DMS79 (cell line): ENCODE data around the gene SLCO4A1.
"Not testable (repeated sequence)": the region's sequence is repeated elsewhere in the genome, so short reads cannot be mapped to it uniquely, and the experiment has no call there.

Experiments
- DNase-seq: peaks from one replicate; lab custom pipeline; 2025; lab: John Stamatoyannopoulos, UW

SLCO4A1 gene

DNA sequence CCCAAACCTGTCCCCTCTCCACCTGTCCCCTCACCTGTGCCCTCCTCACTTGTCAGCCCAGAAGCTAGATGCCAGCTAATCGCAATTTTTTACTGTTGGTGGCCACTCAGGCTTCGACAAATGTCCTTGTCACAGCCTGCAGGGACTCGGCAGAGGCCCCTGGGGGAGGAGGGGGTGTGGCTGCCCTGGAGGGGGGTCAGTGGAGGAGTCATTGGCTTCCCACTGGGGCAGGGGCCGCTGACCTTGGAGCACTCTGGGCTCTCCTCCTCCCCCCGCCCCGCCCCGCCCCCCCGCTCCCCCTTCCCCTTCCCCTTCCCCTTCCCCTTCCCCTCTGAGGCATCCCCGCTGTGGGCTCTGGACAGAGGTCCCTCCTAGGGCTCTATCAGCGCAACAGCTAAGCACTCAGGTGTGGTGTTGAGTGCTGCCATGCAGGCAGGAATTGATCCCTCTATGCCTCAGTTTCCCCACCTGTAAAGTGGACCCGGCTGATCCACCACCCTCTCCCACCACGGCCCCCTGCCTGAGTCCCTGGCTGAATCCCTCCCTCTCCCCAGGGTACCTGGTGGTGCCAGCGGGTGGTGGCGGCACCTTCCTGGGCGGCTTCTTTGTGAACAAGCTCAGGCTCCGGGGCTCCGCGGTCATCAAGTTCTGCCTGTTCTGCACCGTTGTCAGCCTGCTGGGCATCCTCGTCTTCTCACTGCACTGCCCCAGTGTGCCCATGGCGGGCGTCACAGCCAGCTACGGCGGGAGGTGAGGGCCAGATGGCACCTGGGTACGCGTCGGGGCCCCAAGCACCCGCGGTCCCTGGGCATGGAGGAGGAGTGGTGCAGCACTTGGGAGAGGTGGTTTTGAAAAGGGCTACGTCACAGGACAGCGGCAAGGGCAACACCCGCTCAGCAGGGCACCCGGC lies 23.8 kb downstream of the SLCO4A1 start:
- DNase-seq: no peak

DNA sequence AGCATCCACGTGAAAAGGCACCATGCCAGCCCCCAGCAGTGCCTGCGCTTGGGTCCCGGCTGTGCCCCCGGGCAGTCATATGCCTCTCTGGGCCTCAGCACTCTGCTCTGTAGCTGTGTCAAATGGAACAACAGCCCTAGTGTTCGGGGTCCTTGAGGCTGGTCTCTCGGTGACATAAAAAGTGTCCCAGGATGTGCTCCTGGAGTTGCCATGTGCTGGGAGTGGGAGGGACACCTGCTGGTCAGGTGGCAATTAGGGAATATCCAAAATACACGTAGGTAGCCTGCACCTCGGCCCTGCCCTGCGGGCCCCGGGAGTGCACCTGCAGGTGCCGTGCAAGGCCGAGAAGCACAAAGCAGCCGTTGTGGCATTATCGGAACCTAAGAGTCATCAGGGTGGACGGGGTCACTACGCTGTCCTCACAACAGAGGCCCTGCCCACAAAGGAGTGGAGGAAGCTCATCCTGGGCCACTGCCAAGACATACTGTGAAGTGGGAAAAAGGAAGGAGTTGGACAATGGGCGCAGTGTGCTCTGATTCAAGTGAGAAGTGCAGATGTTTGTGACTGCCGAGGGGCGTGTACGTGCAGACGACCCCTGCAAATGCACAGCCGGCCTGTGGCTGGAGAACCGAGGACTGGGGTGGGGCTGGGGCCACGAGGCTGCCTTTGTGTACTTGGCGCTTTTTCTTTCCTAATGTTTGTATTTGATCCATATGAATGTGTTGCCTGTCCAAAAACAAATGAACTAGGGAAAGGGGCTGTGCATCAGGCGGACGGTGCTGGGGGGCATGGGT lies 24.6 kb downstream of the SLCO4A1 start:
- DNase-seq: peak; percentile 48

DNA sequence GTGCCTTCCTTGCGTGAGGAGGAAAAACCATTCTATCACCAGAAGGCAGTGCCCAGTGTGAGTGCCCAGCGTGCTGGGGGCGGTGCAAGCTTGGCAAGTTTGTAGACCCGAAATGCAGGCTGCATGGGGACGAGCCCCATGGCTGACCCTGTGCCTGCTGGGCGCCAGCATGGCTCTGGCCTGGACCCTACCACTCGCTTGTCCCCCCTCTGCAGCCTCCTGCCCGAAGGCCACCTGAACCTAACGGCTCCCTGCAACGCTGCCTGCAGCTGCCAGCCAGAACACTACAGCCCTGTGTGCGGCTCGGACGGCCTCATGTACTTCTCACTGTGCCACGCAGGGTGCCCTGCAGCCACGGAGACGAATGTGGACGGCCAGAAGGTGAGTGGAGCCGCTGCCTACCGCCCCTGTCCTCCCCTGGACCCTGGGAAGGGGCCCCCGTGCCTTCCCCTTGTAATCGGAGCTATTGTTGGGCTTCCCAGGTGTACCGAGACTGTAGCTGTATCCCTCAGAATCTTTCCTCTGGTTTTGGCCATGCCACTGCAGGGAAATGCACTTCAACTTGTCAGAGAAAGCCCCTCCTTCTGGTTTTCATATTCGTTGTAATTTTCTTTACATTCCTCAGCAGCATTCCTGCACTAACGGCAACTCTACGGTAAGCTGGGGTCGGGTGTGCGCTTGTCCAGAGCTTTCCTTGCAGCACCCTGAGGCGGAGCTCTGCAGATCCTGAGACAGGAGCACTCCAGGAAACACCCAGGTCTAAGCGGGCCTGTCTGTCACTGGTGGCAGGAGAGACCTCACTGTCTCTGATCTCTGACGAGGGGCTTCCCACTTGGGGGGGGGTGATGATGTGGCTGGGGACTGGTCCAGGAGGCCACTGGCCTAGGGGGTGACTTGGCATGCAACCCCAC lies 25.5 kb downstream of the SLCO4A1 start:
- DNase-seq: no peak

- peak; percentile 58 for DNase-seq
Measured at GRCh38 chr20:62668441-62669027, 26.2 kb downstream of the SLCO4A1 start.

GRCh38 chr20:62669249-62669648 lies 26.9 kb downstream of the SLCO4A1 start:
- DNase-seq: no peak

- no peak for DNase-seq
Measured at GRCh38 chr20:62670156-62670555, 27.9 kb downstream of the SLCO4A1 start.

DNA sequence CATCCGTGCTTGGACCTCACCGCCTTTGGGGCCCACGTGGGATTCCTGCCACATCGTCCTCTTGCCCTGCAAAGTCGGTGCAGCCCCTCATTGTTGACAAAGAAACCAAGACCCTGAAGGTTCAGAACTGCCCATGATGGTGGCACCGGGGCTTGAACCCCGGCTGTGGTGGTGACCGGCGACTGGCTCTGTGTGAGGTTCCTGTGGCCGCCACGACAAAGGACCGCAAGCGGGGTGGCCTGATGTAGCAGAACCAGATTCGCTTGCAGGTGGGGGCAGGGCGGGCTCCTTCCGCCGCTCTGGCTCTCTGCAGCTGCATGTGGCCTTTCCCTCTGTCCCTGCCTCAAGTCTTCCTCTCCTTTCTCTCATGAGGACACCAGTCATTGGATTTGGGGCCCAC lies 28.7 kb downstream of the SLCO4A1 start:
- no peak for DNase-seq

- DNase-seq: no peak
Measured at GRCh38 chr20:62671765-62672164, 29.5 kb downstream of the SLCO4A1 start.

DNA sequence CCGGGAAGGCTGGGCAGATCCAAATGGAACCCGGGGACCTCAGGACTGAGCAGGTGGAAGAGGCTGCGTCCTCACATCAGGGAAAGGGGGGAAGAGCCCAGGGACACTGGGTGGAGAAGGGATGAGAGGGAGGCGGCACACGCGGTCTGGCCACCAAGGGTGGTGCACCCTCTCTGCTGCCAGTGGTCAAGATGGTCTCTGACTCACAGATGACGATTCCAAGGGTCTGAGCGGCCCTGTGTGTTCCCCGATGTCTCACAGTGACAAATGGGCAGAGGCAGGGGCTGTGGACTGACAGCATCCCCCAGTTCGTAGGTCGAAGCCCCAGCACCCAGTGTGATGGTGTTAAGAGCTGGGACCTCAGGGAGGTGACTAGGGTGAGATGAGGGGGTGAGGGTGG lies 32.1 kb downstream of the SLCO4A1 start:
- no peak for DNase-seq

GRCh38 chr20:62675156-62675876 lies 33.0 kb downstream of the SLCO4A1 start:
- DNase-seq: no peak

- DNase-seq: no peak
Measured at GRCh38 chr20:62675877-62676260, 33.6 kb downstream of the SLCO4A1 start.

DNA sequence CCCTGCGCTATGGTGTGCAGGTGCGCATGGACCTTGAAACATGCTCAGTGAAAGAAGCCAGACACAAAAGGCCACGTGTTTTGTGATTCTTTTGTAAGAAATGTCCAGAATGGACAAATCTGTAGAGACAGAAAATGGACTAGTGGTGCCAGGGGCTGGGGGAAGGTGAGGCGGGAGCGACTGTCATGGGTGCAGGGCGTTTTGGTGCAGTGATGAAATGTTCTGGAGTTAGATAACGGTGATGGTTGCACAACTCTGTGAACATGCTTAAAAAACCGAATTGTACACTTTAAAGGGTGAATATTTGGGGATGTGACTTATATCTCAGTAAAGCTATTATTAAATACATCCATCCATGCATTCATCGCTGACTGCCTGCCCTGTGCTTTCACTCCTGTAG lies 34.7 kb downstream of the SLCO4A1 start:
- DNase-seq: no peak

GRCh38 chr20:62677678-62678077 lies 35.4 kb downstream of the SLCO4A1 start:
- DNase-seq: no peak

DNA sequence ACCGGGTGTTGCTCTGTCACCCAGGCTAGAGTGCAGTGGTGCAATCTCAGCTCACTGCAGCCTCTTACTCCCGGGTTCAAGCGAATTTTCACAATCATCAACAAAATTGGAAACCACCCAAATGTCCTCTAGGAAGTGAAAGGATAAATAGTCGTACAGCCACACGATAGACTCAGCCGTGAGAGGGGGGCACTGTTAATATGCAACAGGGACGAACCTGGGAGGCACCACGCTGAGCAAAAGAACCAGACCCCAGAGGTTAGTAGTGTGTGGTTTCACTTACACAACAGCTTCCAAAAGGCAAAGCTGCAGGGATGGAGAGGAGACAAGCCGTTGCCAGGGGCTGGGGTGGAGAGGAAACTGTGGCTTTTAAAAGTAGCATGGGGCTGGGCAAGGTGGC lies 36.2 kb downstream of the SLCO4A1 start:
- no peak for DNase-seq

- no peak for DNase-seq
Measured at GRCh38 chr20:62679978-62680589, 37.8 kb downstream of the SLCO4A1 start.

DNA sequence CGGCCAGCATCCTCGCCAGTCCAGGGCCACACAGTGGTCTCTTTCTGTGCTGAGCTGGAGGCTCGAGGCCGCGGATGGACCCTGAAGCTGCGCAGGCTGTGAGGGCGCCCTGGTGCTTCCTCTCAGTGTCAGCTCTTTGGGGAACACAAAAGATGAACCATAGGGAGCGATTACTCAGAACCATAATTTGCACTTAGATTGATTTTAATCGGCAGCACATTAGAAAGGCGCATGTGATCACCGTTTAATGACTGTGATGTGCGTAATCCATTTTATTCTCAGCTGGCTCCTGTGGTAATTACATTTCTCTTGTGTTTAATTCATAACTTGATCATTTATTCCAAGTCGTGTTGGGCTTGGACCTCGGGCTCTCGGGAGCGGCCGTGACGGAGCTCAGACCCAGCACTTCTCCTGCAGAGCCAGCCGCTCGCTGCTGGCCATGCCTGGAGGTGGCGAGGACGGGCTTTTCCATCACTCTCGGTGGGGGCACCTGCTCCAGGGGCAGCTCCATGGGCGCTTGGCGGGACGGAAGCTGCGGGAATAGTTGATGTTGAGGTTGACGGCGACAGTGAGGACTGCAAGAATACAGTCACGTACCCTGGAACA lies 40.7 kb downstream of the SLCO4A1 start:
- no peak for DNase-seq

- DNase-seq: not testable (repeated sequence)
Measured at GRCh38 chr20:62683660-62684322, 41.5 kb downstream of the SLCO4A1 start.

DNA sequence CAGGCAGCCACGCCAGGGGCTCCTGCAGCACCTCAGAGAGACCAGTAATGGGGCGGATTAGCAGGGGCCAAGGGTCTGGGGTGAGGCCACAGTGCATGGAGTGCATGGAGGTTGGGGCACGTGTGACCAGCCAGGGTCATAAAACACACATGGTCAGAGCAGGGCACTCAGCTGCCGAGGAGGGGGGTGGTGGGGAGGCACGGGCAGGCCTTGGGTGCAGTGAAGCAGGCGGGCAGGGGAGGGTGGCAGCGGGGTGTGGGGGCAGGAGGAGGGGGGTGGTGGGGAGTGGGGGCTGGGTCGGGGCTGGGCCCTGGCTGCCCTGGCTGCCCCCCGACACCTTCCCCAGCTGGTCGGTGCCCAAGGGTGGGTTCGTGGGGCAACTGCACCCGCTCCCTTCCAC lies 42.7 kb downstream of the SLCO4A1 start:
- DNase-seq: no peak

DNA sequence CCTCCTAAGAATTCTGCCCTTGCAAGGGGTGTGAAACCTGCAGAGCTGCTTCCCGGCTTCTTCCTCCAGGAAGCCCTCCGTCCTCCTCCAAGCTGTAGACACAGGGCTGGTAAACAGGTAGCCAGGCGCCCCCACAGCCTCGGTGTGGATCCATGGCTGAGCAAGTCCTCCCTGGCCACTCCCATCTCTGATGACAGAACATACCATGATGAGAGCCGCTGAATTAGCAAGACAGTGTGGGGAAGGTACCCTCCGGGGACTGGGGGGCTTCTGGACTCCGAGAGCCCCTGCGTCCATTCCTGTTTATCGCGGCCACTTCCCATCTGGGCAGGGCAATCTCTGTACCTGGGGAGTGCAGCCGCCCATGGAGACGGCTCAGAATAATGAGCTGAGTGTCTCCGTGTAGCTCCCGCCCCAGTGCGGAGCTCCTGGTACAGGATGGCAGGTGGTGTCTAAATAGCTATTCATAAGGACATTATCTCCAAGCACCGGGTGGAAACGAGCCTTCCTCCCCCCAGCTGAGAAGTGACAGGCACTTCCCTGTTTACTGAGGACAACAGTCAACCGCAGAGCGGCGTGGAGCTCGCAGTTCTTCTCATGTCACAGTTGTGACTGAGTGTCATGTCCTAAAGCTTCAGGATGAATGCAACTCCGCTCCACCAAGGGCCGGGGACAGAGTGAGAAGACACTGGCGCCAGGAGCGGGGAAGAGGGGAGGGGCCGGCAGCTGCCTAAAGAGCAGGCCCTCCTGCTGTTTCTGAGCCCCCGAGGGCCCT lies 43.7 kb downstream of the SLCO4A1 start:
- DNase-seq: peak; percentile 79
